ENCODE results near the gene ATP6AP1. TPM values are rescaled to one million over a fixed set of nuclear protein-coding genes. Genes with fewer than 3 reads are reported as not detected.

The ATP6AP1 gene
- total RNA-seq, 4 donors from 2014 or later = 33.6 to 94.5 (median 43.9) TPM

DNA sequence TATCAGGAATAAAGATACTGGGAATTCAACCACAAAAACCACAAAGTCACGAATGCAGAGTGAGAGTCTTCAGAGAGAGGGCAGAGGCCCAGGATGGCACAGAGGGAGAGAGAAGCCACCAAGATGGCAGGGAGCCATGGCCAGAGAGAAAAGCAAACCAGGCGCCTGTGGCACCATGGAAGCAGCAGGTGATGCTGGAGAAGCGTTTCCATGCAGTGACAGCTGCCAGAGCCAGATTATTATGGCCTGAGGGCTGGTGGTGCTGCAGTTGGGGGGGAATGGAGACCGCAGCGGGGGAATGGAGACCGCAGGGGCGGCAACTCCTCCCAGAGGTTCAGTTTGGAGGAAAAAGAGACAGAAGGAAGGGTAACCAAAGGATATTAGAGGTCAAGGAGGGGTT, 11.3 kb upstream of the ATP6AP1 start:
- TF ChIP-seq CTCF (IDR thresholded peaks at IDR 0.05; ENCODE audit: low read depth) = no peak

- no peak for TF ChIP-seq CTCF (IDR thresholded peaks at IDR 0.05; ENCODE audit: low read depth)
Measured at GRCh38 chrX:154419189-154419588, 9.3 kb upstream of the ATP6AP1 start.

DNA sequence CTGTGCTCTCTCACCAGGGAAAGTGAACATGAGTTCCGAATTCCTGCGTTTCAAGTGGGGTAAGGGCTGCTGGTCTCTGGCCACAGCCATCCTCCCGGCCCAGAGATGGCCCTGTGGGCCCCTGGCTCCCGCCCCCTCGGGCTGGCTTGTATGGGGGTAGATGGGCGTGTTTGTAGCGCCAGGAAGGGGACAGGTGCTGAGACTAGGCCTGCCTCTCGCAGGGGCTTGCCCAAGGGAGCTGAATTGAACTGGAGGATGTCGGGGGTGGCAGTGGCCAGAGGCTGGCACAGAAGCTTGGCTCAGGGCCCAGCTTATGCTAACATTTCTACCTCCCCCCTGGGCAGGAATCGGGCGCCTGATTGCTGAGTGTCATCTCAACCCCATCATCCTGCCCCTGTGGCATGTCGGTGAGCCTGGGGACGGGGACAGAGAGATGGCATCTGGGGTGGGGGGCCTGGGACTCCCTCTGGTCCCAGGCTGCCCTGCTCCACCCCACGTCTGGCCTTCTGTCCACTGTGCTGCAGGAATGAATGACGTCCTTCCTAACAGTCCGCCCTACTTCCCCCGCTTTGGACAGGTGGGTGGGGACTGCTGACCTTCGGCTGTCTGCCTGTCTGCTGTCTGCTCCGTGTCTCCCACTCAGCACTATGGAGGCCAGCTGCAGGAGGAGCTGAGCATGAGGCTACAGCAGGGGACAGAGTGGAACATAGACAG, 8.6 kb upstream of the ATP6AP1 start:
- TF ChIP-seq CTCF (IDR thresholded peaks at IDR 0.05; ENCODE audit: low read depth) = no peak

DNA sequence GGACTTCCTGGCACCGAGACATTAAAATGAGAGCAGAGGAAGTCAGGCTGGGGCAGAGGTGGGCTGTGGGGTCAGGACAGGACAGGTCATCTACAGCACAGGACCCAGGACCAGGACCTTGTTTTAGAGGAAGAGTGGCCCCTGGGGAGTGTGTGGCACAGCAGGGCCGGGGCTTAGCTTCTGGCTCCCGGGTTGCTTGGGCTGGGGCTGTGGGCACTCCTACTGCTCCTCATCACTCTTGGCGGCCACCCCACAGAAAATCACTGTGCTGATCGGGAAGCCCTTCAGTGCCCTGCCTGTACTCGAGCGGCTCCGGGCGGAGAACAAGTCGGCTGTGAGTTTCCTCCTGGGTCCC, 8.1 kb upstream of the ATP6AP1 start:
- no peak for TF ChIP-seq CTCF (IDR thresholded peaks at IDR 0.05; ENCODE audit: low read depth)

- no peak for TF ChIP-seq CTCF (IDR thresholded peaks at IDR 0.05; ENCODE audit: low read depth)
Measured at GRCh38 chrX:154426916-154427770, 1.3 kb upstream of the ATP6AP1 start.

- no peak for TF ChIP-seq CTCF (IDR thresholded peaks at IDR 0.05; ENCODE audit: low read depth)
Measured at GRCh38 chrX:154429711-154430110, 1.2 kb downstream of the ATP6AP1 start.

- no peak for TF ChIP-seq CTCF (IDR thresholded peaks at IDR 0.05; ENCODE audit: low read depth)
Measured at GRCh38 chrX:154430479-154430878, 2.0 kb downstream of the ATP6AP1 start.
